Adipocyte (in vitro differentiated cells): ENCODE data around the gene PLA2G2C.
"Not testable (repeated sequence)": the region's sequence is repeated elsewhere in the genome, so short reads cannot be mapped to it uniquely, and the experiment has no call there.

Source experiments
- DNase-seq: peaks from one replicate; pipeline ENCODE4 v3.0.0-alpha.2; 2015; ENCODE audit warnings: low read depth
- H3K27me3 ChIP-seq: replicated peaks from 2 replicates; pipeline ENCODE4 v1.7.0; 2013; ENCODE audit warnings: mild to moderate bottlenecking, low read length, moderate library complexity; ENCODE audit not compliant: control insufficient read depth, insufficient read depth
- H3K36me3 ChIP-seq: 2 replicates; pipeline ENCODE4 v1.7.0; 2013; ENCODE audit warnings: low read length, mild to moderate bottlenecking, moderate library complexity; ENCODE audit not compliant: control insufficient read depth, insufficient read depth, severe bottlenecking
- H3K4me1 ChIP-seq: 2 replicates; pipeline ENCODE4 v1.7.0; 2013; ENCODE audit warnings: mild to moderate bottlenecking, low read length, moderate library complexity; ENCODE audit not compliant: control insufficient read depth, insufficient read depth
- H3K4me3 ChIP-seq: 2 replicates; pipeline ENCODE4 v1.7.0; 2013; ENCODE audit warnings: mild to moderate bottlenecking, low read length, moderate library complexity
- H3K9ac ChIP-seq: 2 replicates; pipeline ENCODE4 v1.7.0; 2013; ENCODE audit warnings: mild to moderate bottlenecking, low read length, moderate library complexity
- H3K9me3 ChIP-seq: 2 replicates; pipeline ENCODE4 v1.7.0; 2013; ENCODE audit warnings: mild to moderate bottlenecking, low read length, moderate library complexity; ENCODE audit not compliant: control insufficient read depth

Gene PLA2G2C

DNA sequence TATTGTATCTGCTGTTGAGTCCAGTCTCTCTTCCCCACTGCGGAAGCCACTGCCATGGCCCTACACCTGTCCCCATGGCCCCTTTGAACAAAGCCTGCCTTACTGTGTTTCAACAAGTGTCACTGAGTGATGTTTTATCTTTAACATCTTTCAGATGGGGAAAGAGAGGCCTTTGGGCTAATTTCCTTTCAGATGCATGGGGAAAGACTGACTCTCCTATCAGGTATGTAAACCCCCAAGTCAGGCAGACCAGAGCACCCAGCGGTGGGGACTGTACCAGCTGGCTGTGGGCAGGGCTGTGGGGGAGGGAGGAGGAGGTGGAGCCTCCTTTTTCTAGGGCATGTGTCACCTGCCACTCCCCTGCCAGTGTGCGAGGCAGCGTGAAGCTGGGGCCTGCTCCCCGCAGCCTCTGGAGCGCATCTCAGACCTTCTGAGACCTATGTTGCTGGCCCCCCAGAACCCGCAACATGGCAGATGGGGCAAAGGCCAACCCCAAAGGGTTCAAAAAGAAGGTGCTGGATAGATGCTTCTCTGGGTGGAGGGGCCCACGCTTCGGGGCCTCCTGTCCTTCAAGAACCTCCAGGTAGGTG is 47.3 kb downstream of the PLA2G2C start, which contains the start of gene PLA2G2F:
Gene PLA2G2F (plus strand): TSS at position 363 of the 590 bp plus-strand sequence. CDS start 105 bp downstream, at position 468.
- H3K9ac ChIP-seq: no peak within 1 kb of the TSS
- H3K36me3 ChIP-seq: no peaks in the 10 kb centered on the region
- no peaks in the 10 kb centered on the region for H3K4me1 ChIP-seq
- H3K4me3 ChIP-seq: no peak within 1 kb of the TSS
- no peak for DNase-seq
- H3K9me3 ChIP-seq: no peaks in the 10 kb centered on the region
- H3K27me3 ChIP-seq: no peaks in the 10 kb centered on the region

DNA sequence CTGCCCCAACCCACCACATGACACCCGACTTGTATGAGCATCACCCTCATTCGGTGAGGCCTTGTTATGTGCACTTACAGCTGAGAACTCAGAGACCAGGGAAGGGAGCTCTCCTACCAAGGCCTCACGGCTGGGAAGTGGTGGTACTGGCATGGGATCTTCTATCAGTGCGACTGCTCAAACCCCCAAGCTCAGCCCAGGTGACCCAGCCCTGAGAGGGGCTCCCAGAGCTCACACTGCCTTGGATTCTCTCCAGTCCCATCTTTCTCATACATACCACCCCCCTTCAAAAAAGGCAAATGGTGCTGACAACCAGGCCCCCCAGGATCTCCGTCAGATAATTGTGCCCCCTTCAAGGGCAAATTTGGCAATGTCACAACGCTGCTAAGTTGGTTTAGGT is 48.0 kb downstream of the PLA2G2C start:
- DNase-seq: no peak
- Histone ChIP-seq H3K9me3 (no peaks in the 10 kb centered on the region), H3K9ac (no peak overlapping the region), H3K36me3 (no peaks in the 10 kb centered on the region), H3K4me3 (no peak overlapping the region), H3K27me3 (no peaks in the 10 kb centered on the region), H3K4me1 (no peaks in the 10 kb centered on the region)

DNA sequence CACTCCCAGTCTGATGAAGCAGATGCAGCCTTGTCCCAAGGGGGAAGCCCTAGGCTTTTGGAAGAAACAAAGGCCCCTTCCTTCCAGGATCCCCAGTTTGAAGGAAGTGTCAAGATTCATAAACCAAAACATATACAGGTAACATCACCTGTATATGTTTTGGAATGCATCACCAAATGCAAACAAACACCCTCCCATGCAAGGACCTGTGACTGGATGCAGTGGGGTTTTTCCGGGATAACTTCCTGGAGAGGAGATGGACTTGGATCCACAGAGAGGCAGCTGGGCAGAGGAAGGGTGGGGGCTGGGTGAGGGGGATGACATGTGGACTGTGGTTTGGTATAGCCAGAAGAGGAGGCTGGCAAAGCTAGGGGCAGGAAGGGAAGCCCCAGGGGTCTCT is 48.7 kb downstream of the PLA2G2C start:
- DNase-seq: no peak
- H3K4me1 ChIP-seq: no peaks in the 10 kb centered on the region
- no peaks in the 10 kb centered on the region for H3K27me3 ChIP-seq
- no peaks in the 10 kb centered on the region for H3K9me3 ChIP-seq
- no peaks in the 10 kb centered on the region for H3K36me3 ChIP-seq
- H3K4me3 ChIP-seq: no peak overlapping the region
- H3K9ac ChIP-seq: no peak overlapping the region

DNA sequence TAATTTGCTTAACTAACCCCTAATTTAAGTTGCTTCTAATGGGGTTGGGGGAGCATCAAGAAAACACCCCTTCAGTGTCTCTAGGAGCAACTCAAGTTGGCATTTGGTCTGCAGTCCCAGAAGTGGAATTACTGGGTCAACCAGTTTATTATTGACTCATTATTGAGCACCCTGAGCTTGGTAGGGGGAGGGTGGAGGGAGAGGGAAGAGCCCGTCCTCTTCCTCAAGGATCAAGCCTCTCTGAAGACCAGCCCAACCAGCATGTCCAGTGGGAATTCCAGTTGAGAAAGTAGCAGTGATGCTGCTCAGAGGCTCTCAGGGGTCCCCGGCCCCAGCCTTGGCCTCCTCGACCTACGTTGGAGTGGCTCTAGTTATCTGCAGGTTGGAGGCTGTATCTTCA is 49.3 kb downstream of the PLA2G2C start:
- H3K4me1 ChIP-seq: no peaks in the 10 kb centered on the region
- no peaks in the 10 kb centered on the region for H3K9me3 ChIP-seq
- no peak overlapping the region for H3K9ac ChIP-seq
- no peaks in the 10 kb centered on the region for H3K27me3 ChIP-seq
- H3K36me3 ChIP-seq: no peaks in the 10 kb centered on the region
- H3K4me3 ChIP-seq: no peak overlapping the region
- no peak for DNase-seq

DNA sequence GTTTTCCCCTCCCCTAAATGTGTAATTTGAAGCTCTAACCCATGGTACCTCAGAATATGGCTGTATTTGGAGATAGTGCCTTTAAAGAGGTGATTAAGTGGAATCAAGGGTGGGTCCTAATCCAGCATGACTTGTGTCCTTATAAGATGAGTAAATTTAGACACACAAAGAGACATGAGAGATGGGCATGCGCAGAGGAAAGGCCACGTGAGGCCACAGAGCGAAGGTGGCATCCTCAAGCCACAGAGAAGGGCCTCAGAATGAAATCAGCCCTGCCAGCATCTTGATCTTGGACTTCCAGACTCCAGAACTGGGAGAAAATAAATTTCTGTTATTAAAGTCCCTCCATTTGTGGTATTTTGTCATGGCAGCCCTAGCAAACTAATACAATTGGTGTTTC is 50.1 kb downstream of the PLA2G2C start:
- no peaks in the 10 kb centered on the region for H3K4me1 ChIP-seq
- no peak overlapping the region for H3K4me3 ChIP-seq
- no peak for DNase-seq
- H3K9me3 ChIP-seq: no peaks in the 10 kb centered on the region
- H3K36me3 ChIP-seq: no peaks in the 10 kb centered on the region
- no peaks in the 10 kb centered on the region for H3K27me3 ChIP-seq
- H3K9ac ChIP-seq: no peak overlapping the region

DNA sequence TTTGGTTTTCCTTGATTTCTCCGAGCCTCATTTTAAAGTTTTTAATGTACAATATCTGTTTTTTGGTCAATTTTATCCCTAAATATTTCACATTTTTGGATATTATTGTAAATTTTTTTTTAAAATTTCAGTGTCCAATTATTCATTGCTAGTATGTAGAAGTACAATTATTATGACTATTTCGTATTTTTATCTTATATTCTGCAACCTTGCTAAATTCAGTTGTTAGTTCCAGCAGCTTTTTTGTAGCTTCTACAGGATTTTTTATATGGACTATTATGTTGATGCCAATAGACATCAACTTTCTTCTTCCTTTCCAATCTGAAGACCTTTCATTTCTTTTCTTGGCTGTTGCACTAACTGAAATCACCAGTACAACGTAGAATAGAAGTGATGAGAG is 51.3 kb downstream of the PLA2G2C start:
- Histone ChIP-seq H3K9ac (no peak overlapping the region), H3K4me1 (no peaks in the 10 kb centered on the region), H3K4me3 (no peak overlapping the region), H3K27me3 (no peaks in the 10 kb centered on the region), H3K36me3 (no peaks in the 10 kb centered on the region), H3K9me3 (peaks cover under 1% of the 10 kb centered on the region)
- no peak for DNase-seq

DNA sequence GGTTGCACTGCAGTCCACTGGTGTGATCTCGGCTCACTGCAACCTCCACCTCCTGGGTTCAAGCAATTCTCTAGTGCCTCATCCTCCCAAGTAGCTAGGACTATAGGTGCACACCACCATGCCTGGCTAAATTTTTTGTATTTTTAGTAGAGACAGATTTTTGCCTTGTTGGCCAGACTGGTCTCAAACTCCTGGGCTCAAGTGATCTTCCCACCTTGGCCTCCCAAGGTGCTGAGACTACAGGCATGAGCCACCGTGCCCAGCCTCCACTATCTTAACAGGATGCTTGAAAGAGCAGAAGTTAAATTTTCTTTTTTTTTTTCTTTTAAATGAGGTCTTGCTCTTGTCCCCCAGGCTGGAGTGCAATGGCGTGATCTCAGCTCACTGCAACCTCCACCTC is 55.8 kb downstream of the PLA2G2C start:
- not testable (repeated sequence) for H3K36me3 ChIP-seq, H3K9me3 ChIP-seq, H3K4me1 ChIP-seq, H3K4me3 ChIP-seq, H3K9ac ChIP-seq, H3K27me3 ChIP-seq, DNase-seq

DNA sequence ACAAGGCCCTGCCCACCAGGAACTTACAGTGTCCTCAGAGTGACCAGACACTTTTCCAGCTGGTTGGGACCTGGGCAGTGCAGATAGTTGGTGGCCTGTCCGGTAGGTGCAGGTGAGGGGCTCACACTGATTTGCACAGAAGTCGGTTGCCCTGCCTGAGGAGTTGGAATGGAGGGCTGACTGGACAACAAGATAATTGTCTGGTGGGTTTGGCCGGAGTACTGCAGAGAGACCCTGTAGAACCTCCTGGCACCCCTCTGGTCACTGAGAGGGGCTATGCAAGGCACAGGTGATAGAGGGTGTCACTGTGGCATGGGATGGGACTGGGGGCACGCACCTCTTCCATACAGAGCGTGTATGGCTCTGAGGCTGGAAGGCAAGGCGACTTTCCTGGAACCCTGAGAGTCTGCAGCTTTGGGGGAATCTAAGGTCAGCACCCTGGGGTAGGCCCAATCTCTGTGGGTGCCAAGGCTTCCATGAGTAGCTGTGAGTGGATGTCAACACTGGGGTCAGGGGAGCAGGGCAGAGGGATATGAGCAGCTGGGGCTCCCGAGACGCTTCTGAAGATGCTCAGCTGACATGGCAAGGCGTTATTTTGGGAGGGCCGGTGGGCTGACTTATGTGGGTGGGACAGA is 59.4 kb downstream of the PLA2G2C start:
- Histone ChIP-seq H3K4me1 (peaks cover 8% of the 10 kb centered on the region), H3K9me3 (peaks cover 5% of the 10 kb centered on the region), H3K9ac (no peak overlapping the region), H3K36me3 (no peaks in the 10 kb centered on the region), H3K4me3 (no peak overlapping the region), H3K27me3 (peaks cover 1% of the 10 kb centered on the region)
- no peak for DNase-seq

DNA sequence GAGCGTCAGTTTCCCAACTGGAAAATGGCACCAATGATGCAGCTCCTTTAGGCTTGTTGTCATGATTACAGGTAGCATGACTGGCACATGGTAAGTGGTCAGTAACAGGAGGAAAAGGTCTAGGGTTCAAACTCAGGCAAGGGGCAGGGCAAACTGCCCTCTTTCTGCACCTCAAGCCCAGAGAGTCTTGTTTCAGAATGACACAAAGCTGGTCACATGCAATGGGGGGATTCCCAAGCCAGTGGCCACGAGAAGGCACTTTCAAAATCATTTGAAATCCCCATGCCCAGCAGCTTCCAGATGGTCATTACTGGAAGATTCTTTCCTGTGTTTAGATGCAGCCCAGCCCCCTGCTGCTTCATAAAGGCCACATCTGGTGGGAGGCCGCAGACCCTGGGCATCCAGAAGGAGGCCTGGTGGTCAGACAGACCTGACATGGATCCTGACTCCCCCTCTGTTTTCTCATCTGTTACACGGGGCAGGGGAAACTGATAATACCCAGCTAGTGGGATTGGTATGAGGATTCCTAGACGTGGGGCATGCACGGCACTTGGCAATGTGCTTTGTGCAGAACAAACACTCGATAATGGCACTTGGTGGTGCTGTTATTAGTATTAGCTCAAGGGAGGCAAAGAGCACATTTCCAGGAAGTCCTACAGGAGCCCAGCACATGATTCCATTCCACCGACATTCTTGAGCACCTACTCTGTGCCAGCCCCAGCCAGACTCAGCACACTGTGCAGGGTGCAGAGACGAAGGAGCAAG is 60.1 kb downstream of the PLA2G2C start:
- H3K4me3 ChIP-seq: no peak overlapping the region
- no peaks in the 10 kb centered on the region for H3K36me3 ChIP-seq
- DNase-seq: no peak
- H3K4me1 ChIP-seq: peaks cover 8% of the 10 kb centered on the region
- no peak overlapping the region for H3K9ac ChIP-seq
- peaks cover 5% of the 10 kb centered on the region for H3K9me3 ChIP-seq
- peaks cover 7% of the 10 kb centered on the region for H3K27me3 ChIP-seq

DNA sequence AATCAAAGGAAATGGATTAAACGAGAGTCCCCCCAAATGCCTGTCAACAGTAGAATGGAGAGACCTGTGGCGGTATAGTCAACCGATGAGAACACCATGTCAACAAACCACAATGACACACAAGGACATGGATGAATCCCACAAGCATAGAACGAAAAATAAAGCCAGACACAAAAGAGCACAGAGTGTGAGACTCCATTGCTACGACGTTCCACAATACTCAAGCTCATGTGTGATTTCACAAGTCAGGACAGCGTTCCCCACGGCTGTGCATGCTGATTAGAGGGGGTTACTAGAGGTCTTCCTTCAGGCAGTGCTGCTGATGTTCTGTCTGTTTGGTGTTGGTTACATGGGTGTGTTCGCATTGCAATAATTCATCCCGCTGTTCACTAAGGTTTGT is 61.2 kb downstream of the PLA2G2C start:
- no peak for DNase-seq
- Histone ChIP-seq H3K4me3 (no peak overlapping the region), H3K4me1 (peaks cover 8% of the 10 kb centered on the region), H3K9ac (no peak overlapping the region), H3K36me3 (no peaks in the 10 kb centered on the region), H3K9me3 (peaks cover 5% of the 10 kb centered on the region), H3K27me3 (peaks cover 9% of the 10 kb centered on the region)

DNA sequence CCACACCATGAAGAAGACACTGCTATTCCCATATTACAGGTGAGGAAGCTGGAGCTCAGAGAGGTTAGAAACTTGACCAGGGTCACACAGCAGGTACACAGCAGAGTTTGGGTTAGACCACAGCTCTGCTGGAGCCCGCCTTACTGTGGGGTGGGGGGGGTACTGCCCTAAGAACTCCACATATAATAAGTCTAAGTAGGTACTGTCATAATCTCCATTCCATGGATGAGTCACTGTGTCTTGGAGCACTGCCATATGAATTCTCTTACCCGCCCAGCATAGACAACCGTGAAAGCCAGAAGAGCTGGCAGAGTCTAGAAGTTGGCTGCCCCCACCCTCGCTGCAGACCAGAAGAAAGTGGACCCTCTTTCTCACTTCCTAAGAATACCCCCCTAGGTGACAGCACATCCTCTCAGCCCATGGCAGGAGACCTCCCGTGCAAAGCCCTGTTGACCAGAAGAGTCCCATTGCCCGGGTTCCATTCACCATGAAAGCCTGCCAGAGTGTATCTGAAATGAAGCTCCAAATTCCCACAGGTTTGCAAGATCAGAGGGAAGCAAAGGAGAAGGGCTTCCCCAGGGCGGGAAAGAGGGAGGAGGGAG is 61.8 kb downstream of the PLA2G2C start:
- Histone ChIP-seq H3K4me1 (peaks cover 8% of the 10 kb centered on the region), H3K27me3 (peaks cover 9% of the 10 kb centered on the region), H3K9me3 (no peaks in the 10 kb centered on the region), H3K9ac (no peak overlapping the region), H3K36me3 (no peaks in the 10 kb centered on the region), H3K4me3 (no peak overlapping the region)
- peak; percentile 42 for DNase-seq
